GM21447 (cell line): ENCODE data around the gene NGLY1.

Source experiments
- ATAC-seq: cut with Tn5 transposase; IDR thresholded peaks from one replicate; pipeline ENCODE4 v1.9.1; 2021; ENCODE audit not compliant: unreplicated experiment

NGLY1 gene

DNA sequence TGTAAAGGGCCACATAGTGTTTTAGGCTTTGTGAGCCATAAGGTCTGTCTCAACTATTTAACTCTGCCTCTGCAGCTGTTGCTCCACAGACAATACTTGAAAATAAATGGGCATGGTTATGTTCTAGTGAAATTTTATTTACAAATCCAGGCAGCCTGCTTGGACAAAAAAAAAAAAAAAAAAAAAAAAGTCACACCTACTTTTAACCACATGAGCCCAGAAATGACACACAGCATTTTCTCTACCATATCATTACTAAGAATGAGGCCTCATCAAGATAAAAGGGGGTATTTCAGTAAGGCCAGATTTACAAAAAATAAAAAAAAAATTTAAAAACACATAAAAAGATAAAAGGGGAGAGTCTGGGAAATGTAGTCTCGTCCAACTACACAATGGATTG is 1.7 kb upstream of the NGLY1 start:
- no peak for ATAC-seq

DNA sequence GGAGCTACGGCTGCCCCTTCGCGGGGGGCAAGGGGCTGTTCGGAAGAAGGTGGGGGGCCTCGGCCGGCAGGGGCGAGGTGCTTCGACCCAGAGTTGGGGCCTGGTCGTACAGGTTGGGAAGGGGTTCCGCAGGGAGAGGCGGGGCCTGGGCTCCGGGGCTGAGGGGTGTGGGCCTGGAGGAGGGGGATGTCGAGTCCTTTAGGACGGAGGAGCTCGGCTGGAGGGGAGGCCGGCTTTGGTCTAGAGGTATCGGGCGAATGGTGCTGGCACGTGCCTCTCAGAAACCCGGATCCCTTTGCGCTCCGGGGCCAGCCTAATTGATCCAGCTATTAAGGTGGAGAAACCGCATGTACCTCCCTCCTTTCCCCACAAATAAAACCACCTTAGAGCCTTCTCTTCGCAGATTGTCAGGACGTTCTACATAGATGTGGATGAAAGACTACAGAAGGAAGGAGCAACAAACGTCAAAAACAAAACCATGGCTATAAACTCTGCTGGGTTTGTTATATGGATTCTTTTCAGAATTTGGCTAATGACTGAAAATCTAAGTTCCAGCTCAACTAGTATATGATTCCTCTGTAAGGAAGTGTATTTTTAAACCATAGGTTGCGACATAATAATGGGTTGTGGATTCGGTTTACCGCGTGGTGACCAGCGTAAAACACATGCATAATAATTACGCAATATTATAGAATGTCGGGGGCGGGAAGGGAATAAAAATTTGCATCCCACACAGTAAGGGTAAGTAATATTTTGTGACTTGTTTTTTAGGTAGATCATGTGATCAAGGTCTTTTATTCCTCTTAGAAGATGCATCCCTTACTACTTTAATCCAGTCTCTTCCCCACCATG is 644 bp upstream of the NGLY1 start:
- ATAC-seq, result peak; percentile 34

DNA sequence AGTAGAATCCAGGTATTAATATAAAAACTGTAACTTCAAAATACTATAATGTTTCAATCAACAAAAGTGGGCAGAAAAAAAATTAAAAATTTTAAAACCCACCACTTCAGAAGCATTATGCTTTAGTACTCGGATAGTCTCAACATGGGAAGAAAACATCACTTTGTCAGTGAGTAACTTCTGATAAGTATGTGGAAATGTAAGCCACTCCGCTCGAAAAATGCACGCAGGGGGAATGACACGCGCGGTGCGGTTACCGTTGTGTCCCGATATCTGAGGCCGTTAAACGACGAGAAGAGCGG is 656 bp downstream of the NGLY1 start:
- ATAC-seq, result no peak

DNA sequence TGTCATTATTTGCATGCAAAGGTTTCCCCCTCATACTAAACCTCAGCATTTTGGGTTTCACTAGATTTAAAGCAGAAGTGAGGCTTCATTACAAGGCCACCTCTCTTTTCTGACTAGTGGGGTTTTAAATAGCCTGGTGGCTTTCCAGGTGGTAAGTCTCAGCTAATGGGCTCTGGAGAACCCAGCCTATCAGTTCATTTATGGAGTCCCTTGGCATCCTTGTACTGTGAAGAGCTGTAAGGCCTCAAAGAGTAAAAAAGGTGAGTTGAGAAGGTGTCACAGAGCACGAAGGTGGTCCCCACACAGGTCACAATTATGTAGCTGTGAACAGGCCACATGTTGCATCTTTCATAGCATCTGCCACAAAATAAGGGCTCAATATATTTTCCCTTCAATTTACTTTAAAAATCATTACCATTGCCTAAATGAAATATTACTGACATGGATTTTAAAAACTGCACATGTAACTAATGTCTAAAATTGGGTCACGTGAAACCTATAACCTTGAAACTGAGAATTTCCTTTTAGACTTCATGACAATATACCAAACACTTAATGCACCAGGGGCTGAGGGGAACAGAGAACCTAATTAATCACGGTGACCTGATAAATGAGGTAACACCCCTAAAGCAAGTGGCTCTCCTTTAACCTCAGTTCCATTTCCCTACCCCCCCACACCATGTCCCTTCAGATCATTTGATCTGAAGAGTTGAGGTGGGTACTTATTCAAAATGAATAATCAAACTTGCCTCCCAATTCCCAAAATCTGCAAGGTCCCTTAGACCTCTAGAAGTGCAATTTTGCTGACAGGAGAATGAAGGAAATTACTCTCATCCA is 1.3 kb downstream of the NGLY1 start:
- ATAC-seq, result peak; percentile 53

DNA sequence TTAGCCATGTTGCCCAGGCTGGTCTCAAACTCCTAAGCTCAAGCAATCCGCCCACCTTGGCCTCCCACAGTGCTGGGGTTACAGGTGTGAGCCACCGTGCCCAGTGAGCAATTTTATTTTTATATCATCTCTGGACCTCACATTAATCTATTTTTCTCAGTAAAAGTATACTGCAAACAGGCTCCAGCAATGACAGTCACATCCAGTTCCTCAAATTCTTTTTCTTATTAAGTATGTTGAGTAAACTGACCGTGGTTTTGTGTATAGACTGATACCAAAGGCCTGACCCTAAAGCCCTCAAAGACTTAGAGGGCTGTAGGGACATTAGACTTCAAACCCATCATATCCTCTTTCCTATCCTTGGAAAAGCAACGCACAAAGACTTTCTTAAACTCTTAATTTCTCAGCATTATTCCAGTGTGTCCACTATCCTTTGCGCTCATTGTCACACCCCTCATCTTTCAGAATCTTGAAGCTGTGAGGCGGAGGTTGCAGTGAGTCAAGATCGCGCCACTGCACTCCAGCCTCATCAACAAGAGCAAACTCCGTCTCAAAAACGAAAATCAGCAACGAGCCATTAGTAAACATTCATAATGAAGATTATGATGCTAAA is 2.0 kb downstream of the NGLY1 start:
- no peak for ATAC-seq

DNA sequence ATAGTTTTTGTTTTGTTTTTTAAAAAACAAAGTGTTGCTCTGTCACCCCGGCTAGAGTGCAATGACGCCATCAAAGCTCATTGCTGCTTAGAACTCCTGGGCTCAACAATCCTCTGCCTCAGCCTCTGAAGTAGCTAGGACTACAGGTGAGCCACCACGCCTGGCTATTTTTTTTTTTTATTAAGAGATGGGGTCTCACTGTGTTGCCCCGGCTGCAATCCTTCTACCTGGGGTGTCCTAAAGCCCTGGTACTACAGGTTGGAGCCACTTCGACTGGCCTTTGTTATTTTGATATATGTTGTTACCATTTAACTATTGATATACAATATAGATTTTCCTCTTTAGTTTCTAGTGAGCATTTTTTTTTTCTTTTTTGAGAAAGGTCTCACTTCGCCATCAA is 2.6 kb downstream of the NGLY1 start:
- no peak for ATAC-seq

DNA sequence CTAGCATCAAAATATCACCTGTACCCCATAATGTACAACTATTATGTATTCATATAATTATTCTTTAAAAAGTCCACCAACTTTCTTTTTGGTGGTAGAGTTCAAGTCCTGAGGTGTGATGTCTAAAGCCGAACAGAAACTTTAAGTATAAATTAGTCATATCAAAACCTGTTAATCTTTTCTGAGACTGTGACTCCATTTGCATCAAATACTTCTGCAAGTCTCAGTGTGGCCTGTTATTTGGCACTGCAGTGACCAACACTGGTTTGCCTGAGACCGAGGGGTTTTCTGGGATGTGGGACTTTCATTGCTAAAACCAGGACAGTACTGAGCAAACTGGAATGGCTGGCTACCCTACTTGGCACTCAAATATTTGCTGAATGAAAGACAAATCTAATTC is 7.3 kb downstream of the NGLY1 start:
- ATAC-seq, result no peak

DNA sequence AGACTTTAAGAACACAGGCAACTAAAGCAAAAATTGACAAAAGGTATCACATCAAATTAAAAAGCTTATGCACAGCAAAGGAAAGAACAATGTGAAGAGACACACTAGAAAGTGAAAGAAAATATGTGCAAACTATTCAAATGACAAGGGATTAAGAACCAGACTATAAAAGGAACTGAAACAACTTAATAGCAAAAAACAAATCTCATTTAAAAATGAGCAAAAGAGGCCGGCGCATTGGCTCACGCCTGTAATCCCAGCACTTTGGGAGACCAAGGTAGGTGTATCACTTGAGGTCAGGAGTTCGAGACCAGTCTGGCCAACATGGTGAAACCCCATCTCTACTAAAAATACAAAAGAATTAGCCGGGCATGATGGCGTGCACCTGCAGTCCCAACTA is 14.4 kb downstream of the NGLY1 start:
- peak; percentile 79 for ATAC-seq

DNA sequence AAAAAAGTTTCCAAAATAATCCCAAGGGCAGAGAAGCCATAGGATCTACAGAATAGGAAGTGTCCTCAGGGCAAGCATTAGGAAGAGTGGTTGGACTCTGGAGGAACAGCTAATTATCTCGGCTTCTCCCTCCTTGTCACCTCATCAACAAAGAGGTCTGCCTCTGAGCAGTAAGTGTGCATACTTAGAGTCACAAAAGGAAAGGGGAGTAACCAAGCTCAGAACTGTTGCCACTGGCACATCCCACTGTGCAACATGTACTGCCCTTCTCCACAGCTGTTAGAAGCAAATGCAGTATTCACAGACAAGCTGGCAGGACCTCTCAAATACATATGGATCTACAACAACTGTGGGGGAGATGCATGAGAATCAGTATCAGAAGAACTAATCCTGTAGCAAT is 31.5 kb downstream of the NGLY1 start:
- ATAC-seq, result no peak

DNA sequence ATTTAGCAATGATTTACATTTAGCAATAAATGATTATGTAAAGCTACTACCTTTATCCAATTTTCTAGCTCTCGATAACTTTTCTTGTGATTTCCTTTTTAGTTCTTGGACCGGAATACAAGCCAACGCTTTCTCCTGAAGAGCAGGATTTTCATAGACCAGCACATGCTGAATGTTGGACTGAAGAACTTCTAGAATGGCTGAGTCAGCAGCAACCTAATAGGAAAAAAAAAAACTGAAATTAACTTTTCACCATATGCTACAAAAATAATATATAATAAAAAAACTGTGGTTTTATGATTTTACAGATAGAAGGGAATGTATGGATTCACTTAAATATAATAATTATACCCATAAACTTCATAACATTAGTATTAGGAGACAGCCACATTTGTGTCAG is 32.2 kb downstream of the NGLY1 start:
- no peak for ATAC-seq

DNA sequence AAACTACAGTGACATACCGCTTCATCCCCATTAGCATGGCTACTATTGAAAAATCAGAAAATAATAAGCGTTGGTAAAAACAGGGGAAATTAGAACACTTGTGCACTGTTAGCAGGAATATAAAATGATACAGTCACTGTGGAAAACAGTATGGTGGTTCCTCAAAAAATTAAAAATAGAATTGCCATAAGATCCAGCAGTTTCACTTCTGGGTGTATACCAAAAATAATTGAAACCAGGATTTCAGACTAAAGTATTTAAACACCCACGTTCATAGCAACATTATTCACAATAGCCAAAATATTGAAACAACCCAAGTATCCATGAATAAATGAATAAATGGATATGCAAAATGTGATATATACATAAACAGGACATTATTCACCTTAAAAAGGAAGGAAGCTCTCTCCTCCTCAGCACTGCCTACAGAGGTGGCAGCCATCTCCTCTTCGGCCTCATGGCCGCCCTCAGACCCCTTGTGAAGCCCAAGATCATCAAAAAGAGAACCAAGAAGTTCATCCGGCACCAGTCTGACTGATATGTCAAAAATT is 34.1 kb downstream of the NGLY1 start:
- ATAC-seq, result no peak

DNA sequence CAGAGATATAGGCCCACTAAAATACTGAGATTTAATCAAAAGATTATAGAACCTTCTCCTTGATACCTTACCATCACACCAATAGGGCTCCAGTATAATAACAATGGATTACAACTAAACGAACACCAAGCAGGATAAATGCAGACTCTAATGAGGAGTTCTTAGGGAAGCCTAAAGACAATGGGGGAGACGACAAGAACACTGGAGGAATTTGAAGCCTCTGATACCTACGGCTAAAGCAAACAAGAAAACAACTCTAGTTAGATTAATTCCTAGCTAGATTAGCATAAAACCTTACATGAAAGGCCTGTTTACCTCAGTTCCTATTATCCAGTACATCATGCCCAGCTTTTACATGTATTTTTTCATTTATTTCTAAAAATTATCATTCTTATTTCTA is 35.1 kb downstream of the NGLY1 start:
- no peak for ATAC-seq

DNA sequence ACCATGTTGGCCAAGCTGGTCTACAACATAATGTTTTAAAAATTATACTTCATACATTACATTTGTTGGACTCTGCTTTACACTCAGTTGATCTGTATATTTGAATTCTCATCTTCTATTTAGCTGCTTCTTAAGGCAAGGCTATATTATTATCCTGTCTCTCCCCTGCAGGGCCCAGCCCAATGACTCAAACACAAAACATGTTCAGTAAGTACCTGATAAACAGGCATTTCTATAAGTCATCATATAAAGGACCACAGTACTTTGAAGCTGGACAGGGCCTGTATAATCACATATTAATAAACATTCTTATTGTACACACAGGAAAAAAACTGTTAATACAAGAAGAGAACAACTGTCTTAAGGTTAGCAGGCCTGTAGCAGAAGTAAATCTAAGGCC is 36.2 kb downstream of the NGLY1 start:
- ATAC-seq, result no peak

DNA sequence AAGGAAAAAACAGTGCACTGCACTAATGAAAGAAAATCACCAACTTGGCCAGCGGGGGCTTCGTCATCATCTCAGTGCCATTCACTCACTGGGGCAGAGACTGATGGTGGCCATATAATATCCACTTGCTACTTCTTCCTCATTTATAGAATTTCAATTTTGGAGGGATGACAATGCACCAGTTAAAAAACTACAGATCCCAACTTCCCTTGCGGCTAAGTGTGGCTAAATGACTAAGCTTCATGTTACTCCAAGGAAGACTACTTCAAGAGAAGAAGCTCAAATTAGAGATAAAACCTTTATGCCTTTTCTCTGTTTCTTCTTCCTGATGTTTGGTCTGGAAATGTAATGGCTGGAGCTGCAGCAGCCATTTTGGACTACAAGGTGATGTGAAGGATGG is 38.8 kb downstream of the NGLY1 start:
- ATAC-seq, result no peak

DNA sequence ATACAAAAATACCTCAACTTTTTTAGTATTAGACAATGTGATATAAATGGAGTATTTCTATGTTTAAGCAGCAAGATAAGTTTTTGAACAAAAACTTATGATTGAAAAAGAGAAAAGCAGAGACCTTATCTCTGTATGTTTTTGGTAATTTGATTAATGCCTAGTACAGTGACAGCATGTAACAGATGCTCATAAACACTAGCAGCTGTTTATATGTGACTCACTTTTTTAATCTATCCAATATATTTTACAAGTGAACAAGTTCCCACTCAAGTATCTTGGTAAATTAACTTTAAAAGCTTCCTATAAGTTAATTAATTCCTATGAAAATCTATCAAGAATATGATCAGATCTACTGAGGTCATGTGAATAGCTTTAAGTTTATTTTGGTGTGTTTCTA is 55.1 kb downstream of the NGLY1 start:
- no peak for ATAC-seq

DNA sequence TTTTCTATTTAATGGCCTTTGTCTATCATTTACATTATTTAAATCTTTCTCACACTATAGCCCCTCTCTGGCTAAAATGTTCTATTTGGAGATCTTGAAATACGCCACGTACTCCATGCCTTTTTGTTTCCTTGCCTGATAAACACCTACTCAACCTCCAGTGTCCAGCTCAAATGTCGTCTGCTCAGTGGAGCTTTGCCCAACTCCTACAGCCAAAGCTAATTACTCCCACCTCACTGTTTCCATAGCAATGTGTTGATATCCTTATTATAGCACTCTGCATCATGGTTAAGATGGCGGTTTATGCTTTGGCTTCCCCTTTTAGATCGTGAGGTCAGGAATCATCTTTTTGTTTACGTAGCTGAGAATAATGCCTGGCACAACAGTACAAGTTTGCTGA is 55.9 kb downstream of the NGLY1 start:
- ATAC-seq, result no peak

DNA sequence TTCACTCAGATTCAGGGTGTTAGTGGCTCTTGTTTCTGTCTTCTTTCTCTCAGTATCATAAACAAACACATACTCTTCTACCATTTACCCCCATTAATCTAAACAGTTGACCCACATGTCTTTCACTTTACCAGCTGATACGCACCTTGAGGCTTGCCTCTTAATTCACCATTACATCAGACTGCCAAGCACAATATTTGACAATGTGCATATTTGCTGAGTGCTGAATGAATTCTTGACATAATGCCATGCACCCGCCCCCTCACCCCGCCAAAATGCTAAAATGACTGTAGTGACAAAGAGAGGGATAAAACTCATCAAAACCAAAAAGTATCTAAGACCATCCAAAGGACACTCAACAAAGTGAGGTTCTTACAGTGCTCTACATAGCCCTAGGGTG is 57.4 kb downstream of the NGLY1 start:
- ATAC-seq, result no peak

DNA sequence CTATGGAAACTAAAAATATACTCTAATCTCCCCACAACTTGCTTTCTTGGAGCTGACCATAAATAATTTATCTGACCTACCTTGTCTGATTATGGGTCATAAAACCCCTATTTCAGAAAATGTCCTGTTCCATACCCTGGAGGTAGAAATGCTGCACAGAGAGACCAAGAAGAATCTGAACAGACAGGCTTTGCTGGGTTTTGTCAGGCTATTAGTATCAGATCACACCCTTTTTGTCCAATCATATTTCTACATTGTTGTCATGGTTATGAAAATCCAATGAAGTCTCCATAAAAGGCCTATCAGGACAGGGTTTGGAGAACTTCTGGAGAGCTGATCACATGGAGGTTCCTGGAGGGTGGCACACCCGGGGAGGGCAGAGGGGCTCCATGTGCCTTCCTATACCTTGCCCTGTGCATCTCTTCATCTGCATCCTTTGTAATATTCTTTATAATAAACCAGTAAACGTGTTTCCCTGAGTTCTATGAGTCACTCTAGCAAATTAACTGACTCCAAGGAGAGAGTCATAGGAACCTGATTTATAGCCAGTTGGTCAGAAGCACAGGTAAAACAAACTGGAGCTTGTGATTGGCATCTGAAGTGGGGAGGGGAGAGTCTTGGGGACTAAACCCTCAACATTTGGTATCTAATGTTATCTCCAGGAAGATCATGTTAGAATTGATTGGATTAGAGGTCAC is 58.1 kb downstream of the NGLY1 start:
- no peak for ATAC-seq

DNA sequence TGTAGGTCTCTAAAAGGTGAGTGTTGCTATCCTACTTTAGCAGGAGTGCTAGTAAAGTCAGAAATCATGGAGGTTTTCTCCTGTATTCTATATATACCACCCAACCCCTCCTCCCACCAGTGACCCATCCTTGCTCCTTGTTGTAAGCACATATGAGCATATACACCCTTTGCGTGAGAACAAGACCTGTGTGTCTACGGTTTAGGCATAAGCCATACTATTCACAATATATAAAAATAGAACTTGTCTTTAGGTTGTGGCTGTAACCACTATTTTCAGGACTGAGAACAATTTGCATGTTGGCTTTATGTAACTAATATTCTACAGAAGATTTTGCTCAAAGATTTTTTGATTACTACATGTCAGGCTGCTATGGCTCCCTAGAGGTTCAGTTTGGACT is 59.4 kb downstream of the NGLY1 start:
- no peak for ATAC-seq

DNA sequence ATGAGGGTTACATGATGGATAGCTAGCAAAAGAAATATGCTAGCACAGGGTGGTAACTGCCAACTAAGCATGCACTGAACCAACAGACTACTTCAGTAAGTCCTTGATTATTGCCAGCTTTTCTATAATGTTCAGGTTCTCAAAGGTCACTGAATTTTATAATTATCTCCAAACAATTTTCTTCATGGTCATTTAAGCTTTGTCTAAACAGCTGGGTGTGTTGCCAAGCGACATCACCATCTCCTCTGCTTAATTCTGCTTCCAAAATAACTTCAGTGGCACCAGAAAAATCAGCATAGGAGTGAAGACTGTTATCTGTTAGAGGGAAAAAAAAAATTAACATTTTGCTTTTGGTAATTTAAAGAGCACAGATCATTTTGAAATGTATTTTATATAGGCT is 63.9 kb downstream of the NGLY1 start:
- no peak for ATAC-seq

DNA sequence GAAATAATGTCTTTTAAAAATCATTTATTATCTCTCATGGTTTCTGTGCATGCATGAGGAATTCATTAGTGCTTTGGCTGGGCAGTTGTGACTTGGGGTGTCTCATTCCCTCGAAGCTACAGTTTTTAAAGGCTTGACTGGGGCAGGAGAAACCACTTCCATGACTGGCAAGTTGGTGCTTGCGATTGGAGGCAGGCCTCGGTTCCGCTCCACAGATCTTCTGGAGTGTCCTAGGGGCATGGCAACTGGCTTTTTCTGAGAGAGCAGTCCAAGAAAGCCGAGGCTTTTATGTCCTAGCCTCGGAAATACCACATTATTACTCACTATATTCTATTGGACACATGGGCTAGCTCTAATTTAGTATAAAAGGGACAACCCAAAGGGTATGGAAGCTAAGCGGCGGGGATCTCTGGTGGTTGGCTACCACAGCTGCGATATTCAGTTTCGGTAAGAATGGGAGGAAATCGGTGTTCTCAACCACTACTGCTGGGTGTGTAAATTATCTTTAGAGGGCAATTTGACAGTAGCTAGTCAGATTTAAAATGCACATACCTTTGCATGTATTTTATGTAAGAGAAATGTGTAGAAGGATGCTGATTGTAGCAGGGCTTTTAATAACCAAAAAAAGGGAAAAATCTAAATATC is 69.8 kb downstream of the NGLY1 start:
- no peak for ATAC-seq
